Mesendoderm (in vitro differentiated cells): Measurements from ENCODE around the gene PPARG.
A peak's percentile ranks its signal among the peaks of the same experiment; 100 is the strongest.
"Not testable (repeated sequence)": the region's sequence is repeated elsewhere in the genome, so short reads cannot be mapped to it uniquely, and the experiment has no call there.

Experiments used
- DNase-seq: peaks from one replicate; pipeline ENCODE4 v3.0.0; 2013
- H2AK5ac ChIP-seq: 2 replicates; pipeline ENCODE4 v1.6.1; 2013; ENCODE audit warnings: low read length, inconsistent platforms
- H2BK120ac ChIP-seq: 2 replicates; pipeline ENCODE4 v1.6.1; 2013; ENCODE audit warnings: low read depth, mild to moderate bottlenecking, low read length, moderate library complexity, mixed read lengths
- H2BK15ac ChIP-seq: replicated peaks from 2 replicates; pipeline ENCODE4 v1.6.1; 2013; ENCODE audit warnings: low read depth, mild to moderate bottlenecking, moderate library complexity
- H2BK5ac ChIP-seq: 2 replicates; pipeline ENCODE4 v1.6.1; 2013; ENCODE audit warnings: low read length, inconsistent platforms
- H3K18ac ChIP-seq: 2 replicates; pipeline ENCODE4 v1.6.1; 2013; ENCODE audit warnings: mild to moderate bottlenecking, low read length, mixed read lengths
- H3K23ac ChIP-seq: one replicate; pipeline ENCODE4 v1.6.1; 2013; ENCODE audit warnings: low read length
- H3K27ac ChIP-seq: 2 replicates; pipeline ENCODE4 v1.5.1; 2013; ENCODE audit warnings: low read depth, mild to moderate bottlenecking, inconsistent platforms, low read length, moderate library complexity
- H3K27me3 ChIP-seq: 2 replicates; pipeline ENCODE4 v1.6.1; 2013; ENCODE audit warnings: low read length, control low read depth, mild to moderate bottlenecking, inconsistent platforms; ENCODE audit not compliant: insufficient read depth, poor library complexity
- H3K36me3 ChIP-seq: 2 replicates; pipeline ENCODE4 v1.6.1; 2013; ENCODE audit warnings: low read length, inconsistent platforms; ENCODE audit not compliant: control insufficient read depth, insufficient read depth
- H3K4ac ChIP-seq: one replicate; pipeline ENCODE4 v1.6.1; 2013; ENCODE audit warnings: low read depth, mild to moderate bottlenecking, low read length, moderate library complexity
- H3K4me1 ChIP-seq: 2 replicates; pipeline ENCODE4 v1.6.1; 2013; ENCODE audit warnings: low read depth, low read length, inconsistent platforms; ENCODE audit not compliant: control insufficient read depth
- H3K4me2 ChIP-seq: 2 replicates; pipeline ENCODE4 v1.6.1; 2013; ENCODE audit warnings: low read length
- H3K4me3 ChIP-seq: 2 replicates; pipeline ENCODE4 v1.5.1; 2013; ENCODE audit warnings: mild to moderate bottlenecking, low read length
- H3K56ac ChIP-seq: one replicate; pipeline ENCODE4 v1.6.1; 2013; ENCODE audit warnings: low read length
- H3K79me1 ChIP-seq: 2 replicates; pipeline ENCODE4 v1.6.1; 2013; ENCODE audit warnings: low read length, inconsistent platforms
- H3K79me2 ChIP-seq: 2 replicates; pipeline ENCODE4 v1.6.1; 2013; ENCODE audit warnings: mild to moderate bottlenecking, low read length; ENCODE audit not compliant: control insufficient read depth, insufficient read depth
- H3K9ac ChIP-seq: 2 replicates; pipeline ENCODE4 v1.6.1; 2013; ENCODE audit warnings: low read length, inconsistent platforms
- H4K5ac ChIP-seq: one replicate; pipeline ENCODE4 v1.6.1; 2013; ENCODE audit warnings: low read length
- H4K8ac ChIP-seq: one replicate; pipeline ENCODE4 v1.6.1; 2013; ENCODE audit warnings: low read depth, mild to moderate bottlenecking, control low read depth, low read length, moderate library complexity
- WGBS: extraction: QIAGEN DNeasy Blood & Tissue Kit; methylation state at CpG from one replicate; pipeline ENCODE4 v1.1.7; 2013; ENCODE audit warnings: low lambda C conversion rate, missing lambda C conversion rate; ENCODE audit not compliant: insufficient coverage; ENCODE audit errors: extremely low coverage; 5-methylcytosine and 5-hydroxymethylcytosine counted together

Gene PPARG

DNA sequence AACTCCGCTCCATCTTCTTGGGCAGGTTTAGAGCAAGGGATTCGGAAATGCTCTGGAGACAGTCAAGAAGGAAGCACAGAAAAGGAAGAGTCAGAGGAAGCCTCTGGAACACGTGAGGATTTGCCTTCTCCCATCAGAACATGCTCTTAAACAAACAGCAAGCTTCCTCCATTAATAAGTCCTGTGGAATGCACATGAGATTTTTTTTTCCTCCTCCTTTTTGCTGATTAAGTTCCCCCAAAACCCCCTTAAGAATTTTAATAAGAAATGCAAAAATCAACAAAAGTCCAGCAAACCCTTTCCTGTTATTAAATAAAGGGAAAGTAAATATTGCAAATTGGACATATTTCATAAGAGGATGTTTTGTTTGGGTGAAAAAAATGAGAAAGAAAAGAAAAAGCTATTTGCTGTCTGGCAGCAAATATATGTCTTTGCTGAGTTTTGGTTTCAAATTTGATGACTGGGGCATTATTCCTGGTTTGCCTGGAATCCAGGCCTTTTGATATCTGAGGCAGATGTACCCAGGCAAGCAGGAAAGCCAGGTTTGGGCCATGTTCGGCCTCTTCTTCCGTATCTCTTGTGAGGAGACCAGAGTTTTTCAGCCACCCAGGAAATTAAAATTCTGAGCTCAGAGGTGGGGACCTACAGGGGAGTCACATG lies 187.5 kb downstream of the PPARG start:
- no peak overlapping the region for H3K56ac ChIP-seq
- no peaks in the 10 kb centered on the region for H3K79me1 ChIP-seq
- H3K4ac ChIP-seq = no peak overlapping the region
- H2BK120ac ChIP-seq = no peak overlapping the region
- H3K4me2 ChIP-seq = no peak overlapping the region
- no CpG with 5 or more reads among the region's 5 CpGs for WGBS
- no peaks in the 10 kb centered on the region for H3K27me3 ChIP-seq
- no peak overlapping the region for H2BK15ac ChIP-seq
- H3K79me2 ChIP-seq = no peaks in the 10 kb centered on the region
- no peak overlapping the region for H4K5ac ChIP-seq
- H3K27ac ChIP-seq = no peak overlapping the region
- H3K36me3 ChIP-seq = no peaks in the 10 kb centered on the region
- no peak overlapping the region for H3K23ac ChIP-seq
- no peak for DNase-seq
- H3K18ac ChIP-seq = no peak overlapping the region
- H2BK5ac ChIP-seq = no peak overlapping the region
- no peak overlapping the region for H3K9ac ChIP-seq
- H2AK5ac ChIP-seq = no peak overlapping the region
- no peak overlapping the region for H4K8ac ChIP-seq
- H3K4me1 ChIP-seq = no peaks in the 10 kb centered on the region
- H3K4me3 ChIP-seq = no peak overlapping the region

DNA sequence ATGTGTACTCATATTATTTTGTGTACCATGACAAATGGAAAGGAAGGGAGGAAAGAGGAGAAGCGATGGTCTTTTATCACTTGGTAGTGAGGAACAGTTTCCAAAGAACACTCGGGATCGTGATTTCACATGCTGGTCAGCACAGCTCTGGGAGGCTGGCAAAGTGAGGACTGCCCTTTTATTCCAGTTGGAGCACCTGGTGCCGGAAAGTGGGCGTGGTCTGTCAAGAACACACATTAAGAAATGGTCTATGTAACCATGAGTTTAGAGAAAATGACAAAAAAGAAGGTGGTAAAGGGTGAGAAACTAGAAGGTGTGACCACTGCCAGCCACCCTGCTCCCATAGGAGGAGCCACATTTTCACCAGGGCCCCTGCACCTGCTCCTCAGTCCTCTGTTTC lies 188.4 kb downstream of the PPARG start:
- no peak overlapping the region for H3K23ac ChIP-seq
- no peak overlapping the region for H3K18ac ChIP-seq
- no CpG with 5 or more reads among the region's 5 CpGs for WGBS
- H3K36me3 ChIP-seq = no peaks in the 10 kb centered on the region
- no peak for DNase-seq
- H3K79me1 ChIP-seq = no peaks in the 10 kb centered on the region
- H3K56ac ChIP-seq = no peak overlapping the region
- H3K4ac ChIP-seq = no peak overlapping the region
- no peak overlapping the region for H2BK5ac ChIP-seq
- H3K27me3 ChIP-seq = no peaks in the 10 kb centered on the region
- H3K27ac ChIP-seq = no peak overlapping the region
- H2BK120ac ChIP-seq = no peak overlapping the region
- no peak overlapping the region for H3K9ac ChIP-seq
- H3K79me2 ChIP-seq = no peaks in the 10 kb centered on the region
- H4K5ac ChIP-seq = no peak overlapping the region
- no peak overlapping the region for H3K4me3 ChIP-seq
- H2AK5ac ChIP-seq = no peak overlapping the region
- H2BK15ac ChIP-seq = no peak overlapping the region
- H3K4me1 ChIP-seq = no peaks in the 10 kb centered on the region
- H4K8ac ChIP-seq = no peak overlapping the region
- no peak overlapping the region for H3K4me2 ChIP-seq

DNA sequence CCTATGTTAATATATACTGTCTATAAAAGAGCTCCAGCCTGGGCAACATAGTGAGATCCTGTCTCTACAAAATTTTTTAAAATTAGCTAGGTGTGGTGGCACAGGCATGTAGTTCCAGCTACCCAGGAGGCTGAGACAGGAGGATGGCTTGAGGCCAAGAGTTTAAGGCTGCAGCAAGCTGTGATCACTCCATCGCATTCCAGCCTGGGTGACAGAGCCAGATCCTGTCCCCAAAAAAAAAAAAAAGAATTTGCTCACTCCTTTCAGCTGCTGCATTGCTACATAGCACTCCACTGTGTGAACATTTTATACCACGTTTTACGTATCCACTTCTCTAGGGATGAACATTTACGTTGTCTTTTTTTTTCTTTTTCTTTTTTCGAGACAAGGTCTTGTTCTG lies 189.5 kb downstream of the PPARG start:
- Histone ChIP-seq H3K4me2 (no peak overlapping the region), H3K4me1 (no peaks in the 10 kb centered on the region), H2BK15ac (no peak overlapping the region), H3K27ac (no peak overlapping the region), H3K4me3 (no peak overlapping the region), H3K56ac (no peak overlapping the region), H3K27me3 (no peaks in the 10 kb centered on the region), H3K79me2 (no peaks in the 10 kb centered on the region), H2BK5ac (no peak overlapping the region), H4K5ac (no peak overlapping the region), H3K4ac (no peak overlapping the region), H3K23ac (no peak overlapping the region), H3K79me1 (no peaks in the 10 kb centered on the region), H2AK5ac (no peak overlapping the region), H3K18ac (no peak overlapping the region), H3K36me3 (no peaks in the 10 kb centered on the region), H3K9ac (no peak overlapping the region), H2BK120ac (no peak overlapping the region), H4K8ac (no peak overlapping the region)
- no CpG with 5 or more reads among the region's 5 CpGs for WGBS
- no peak for DNase-seq

DNA sequence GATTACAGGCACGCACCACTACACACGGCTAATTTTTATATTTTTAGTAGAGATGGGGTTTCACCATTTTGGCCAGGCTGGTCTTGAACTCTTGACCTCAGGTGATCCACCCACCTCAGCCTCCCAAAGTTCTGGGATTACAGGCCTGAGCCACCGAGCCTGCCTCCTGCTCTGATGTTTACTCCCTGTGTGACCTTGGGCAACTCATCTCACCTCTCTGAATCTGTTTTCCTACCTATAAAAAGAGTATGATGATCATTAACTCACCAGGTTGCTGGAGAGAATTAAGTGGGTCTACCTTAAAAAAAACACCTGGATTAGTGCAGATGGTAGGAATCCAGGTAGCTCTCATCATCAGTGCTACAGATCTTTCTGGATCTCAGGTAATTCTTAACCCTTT lies 190.3 kb downstream of the PPARG start:
- H3K4ac ChIP-seq, H3K4me3 ChIP-seq, H3K27me3 ChIP-seq, H2BK5ac ChIP-seq, H2BK15ac ChIP-seq, H3K23ac ChIP-seq, H3K79me2 ChIP-seq, H3K27ac ChIP-seq, H3K4me1 ChIP-seq, H2BK120ac ChIP-seq, H3K56ac ChIP-seq, DNase-seq, H4K8ac ChIP-seq, H3K36me3 ChIP-seq, H2AK5ac ChIP-seq, H3K79me1 ChIP-seq, H3K9ac ChIP-seq, H4K5ac ChIP-seq, H3K18ac ChIP-seq, H3K4me2 ChIP-seq: not testable (repeated sequence)
- WGBS = no CpG with 5 or more reads among the region's 3 CpGs

DNA sequence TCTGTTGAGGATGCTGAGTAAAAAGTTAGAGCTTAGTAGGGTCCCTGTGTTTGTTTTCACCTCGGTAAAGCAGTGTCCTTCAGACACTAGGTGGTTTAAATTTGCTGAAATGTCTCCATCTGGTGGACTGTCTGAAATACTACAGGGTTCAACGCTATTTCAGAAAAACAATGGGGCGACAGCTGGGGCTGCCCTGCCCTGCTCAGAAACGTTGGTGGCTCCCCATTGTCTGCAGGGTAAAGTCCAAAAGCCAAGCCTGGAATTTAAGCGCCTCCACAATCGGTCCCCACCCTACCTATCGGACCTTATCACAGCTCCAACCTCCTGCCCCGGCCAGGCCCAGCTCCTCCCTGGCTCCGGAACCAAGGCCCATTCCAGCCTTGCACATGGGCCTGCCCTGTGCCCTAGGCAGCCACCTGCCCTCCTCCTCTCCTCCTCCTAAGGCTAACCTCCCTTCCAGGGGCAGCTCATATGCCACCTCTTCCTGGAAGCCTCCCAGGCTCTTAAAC lies 191.1 kb downstream of the PPARG start:
- WGBS = no CpG with 5 or more reads among the region's 9 CpGs
- Histone ChIP-seq H3K4me3 (no peak overlapping the region), H2BK15ac (no peak overlapping the region), H2BK120ac (no peak overlapping the region), H2AK5ac (no peak overlapping the region), H4K5ac (peak overlapping the region; percentile 41), H3K27ac (no peak overlapping the region), H3K18ac (no peak overlapping the region), H3K56ac (peak overlapping the region; percentile 63), H4K8ac (no peak overlapping the region), H3K23ac (no peak overlapping the region), H3K4me2 (no peak overlapping the region), H3K27me3 (no peaks in the 10 kb centered on the region), H3K4me1 (no peaks in the 10 kb centered on the region), H3K4ac (no peak overlapping the region), H2BK5ac (no peak overlapping the region), H3K36me3 (no peaks in the 10 kb centered on the region), H3K79me1 (no peaks in the 10 kb centered on the region), H3K9ac (no peak overlapping the region), H3K79me2 (peaks cover 1% of the 10 kb centered on the region)
- DNase-seq = peak; percentile 69

DNA sequence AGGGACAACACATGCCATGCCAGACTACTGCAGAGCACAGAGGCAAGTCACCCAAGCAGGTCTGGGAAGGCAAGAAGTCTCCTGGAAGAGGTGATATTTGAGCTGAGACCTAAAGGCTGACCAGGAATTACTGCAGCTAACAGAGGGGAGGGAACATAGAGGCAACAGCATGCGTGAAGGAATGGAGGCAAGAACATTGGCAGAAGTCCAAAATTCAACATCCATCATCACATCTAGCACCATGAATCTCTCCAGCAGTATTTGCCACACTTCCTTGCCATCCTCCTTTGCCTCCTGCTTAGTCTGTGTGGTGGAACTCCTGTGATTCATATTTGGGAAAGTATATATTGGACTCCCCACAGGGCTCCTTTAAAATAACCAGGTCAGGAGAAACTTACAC lies 194.5 kb downstream of the PPARG start:
- H3K9ac ChIP-seq = peak overlapping the region; percentile 90
- no peak overlapping the region for H4K8ac ChIP-seq
- peaks cover 8% of the 10 kb centered on the region for H3K79me1 ChIP-seq
- H3K79me2 ChIP-seq = peaks cover 12% of the 10 kb centered on the region
- H3K4me1 ChIP-seq = no peaks in the 10 kb centered on the region
- no peak overlapping the region for H2BK120ac ChIP-seq
- H3K4me3 ChIP-seq = no peak overlapping the region
- H2BK15ac ChIP-seq = no peak overlapping the region
- H3K27ac ChIP-seq = no peak overlapping the region
- peak overlapping the region; percentile 96 for H3K4me2 ChIP-seq
- no peak overlapping the region for H3K18ac ChIP-seq
- no peaks in the 10 kb centered on the region for H3K36me3 ChIP-seq
- no peak for DNase-seq
- no CpG with 5 or more reads among the region's 1 CpG for WGBS
- no peak overlapping the region for H2BK5ac ChIP-seq
- H3K23ac ChIP-seq = no peak overlapping the region
- no peak overlapping the region for H4K5ac ChIP-seq
- no peak overlapping the region for H2AK5ac ChIP-seq
- H3K56ac ChIP-seq = peak overlapping the region; percentile 97
- no peak overlapping the region for H3K4ac ChIP-seq
- no peaks in the 10 kb centered on the region for H3K27me3 ChIP-seq
